ENCODE results near the gene GLB1L2.

GLB1L2 gene

GRCh38 chr11:134373591-134374052 lies 41.8 kb downstream of the GLB1L2 start:
- no peak for TF ChIP-seq POLR2A (IDR thresholded peaks at IDR 0.05; ENCODE audit: low read length)
- TF ChIP-seq GATA1 (IDR thresholded peaks at IDR 0.05; ENCODE audit: low read depth, low read length) = no peak
- DNase-seq = no peak

GRCh38 chr11:134374171-134374570 lies 42.4 kb downstream of the GLB1L2 start:
- no peak for TF ChIP-seq POLR2A (IDR thresholded peaks at IDR 0.05; ENCODE audit: low read length)
- no peak for TF ChIP-seq GATA1 (IDR thresholded peaks at IDR 0.05; ENCODE audit: low read depth, low read length)
- no peak for DNase-seq

DNA sequence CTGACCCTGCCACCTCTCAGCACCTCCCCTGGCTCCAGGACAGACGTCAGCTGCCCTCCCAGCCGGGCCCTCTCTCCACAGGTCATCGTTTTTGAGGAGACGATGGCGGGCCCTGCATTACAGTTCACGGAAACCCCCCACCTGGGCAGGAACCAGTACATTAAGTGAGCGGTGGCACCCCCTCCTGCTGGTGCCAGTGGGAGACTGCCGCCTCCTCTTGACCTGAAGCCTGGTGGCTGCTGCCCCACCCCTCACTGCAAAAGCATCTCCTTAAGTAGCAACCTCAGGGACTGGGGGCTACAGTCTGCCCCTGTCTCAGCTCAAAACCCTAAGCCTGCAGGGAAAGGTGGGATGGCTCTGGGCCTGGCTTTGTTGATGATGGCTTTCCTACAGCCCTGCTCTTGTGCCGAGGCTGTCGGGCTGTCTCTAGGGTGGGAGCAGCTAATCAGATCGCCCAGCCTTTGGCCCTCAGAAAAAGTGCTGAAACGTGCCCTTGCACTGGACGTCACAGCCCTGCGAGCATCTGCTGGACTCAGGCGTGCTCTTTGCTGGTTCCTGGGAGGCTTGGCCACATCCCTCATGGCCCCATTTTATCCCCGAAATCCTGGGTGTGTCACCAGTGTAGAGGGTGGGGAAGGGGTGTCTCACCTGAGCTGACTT lies 43.2 kb downstream of the GLB1L2 start:
- TF ChIP-seq POLR2A (IDR thresholded peaks at IDR 0.05; ENCODE audit: low read length) = no peak
- DNase-seq = no peak

DNA sequence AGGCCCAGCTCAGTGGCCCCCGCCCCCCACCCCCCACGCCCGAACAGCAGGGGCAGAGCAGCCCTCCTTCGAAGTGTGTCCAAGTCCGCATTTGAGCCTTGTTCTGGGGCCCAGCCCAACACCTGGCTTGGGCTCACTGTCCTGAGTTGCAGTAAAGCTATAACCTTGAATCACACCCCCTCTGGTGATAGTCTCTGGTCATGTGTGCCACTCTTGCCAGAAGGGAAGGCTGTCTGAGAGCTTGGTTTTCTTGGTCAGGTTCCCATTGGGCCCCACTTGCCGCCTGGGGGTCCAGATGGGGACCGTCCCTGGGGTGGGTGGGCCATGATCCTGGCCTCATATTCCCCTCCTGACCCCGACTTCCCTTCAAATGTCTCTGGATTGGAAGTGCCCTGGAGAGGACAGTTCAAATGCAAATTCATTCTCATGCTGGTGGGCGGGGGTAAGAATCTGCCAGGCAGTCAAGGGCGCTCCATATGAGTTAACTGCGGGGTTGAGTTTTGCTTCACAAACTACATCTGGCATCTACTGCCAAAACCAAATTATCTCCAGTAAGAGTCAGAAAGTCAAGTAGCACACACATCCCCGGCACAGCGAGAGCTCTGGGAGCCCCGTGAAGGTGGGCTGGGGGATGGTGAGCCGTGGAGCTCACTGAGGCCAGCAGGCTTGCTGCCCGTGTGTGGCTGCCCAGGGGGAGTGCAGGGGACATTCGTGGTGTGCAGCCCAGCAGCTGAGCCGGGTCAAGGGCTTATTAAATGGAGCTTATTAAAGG lies 44.5 kb downstream of the GLB1L2 start:
- TF ChIP-seq GATA1 (IDR thresholded peaks at IDR 0.05; ENCODE audit: low read depth, low read length) (no peak), POLR2A (IDR thresholded peaks at IDR 0.05; ENCODE audit: low read length) (no peak)
- no peak for DNase-seq

GRCh38 chr11:134377876-134378275 lies 46.1 kb downstream of the GLB1L2 start:
- no peak for TF ChIP-seq POLR2A (IDR thresholded peaks at IDR 0.05; ENCODE audit: low read length)
- TF ChIP-seq GATA1 (IDR thresholded peaks at IDR 0.05; ENCODE audit: low read depth, low read length) = no peak
- no peak for DNase-seq

GRCh38 chr11:134379241-134379640 lies 47.5 kb downstream of the GLB1L2 start:
- TF ChIP-seq GATA1 (IDR thresholded peaks at IDR 0.05; ENCODE audit: low read depth, low read length) = no peak
- TF ChIP-seq POLR2A (IDR thresholded peaks at IDR 0.05; ENCODE audit: low read length) = no peak

GRCh38 chr11:134380229-134380628 lies 48.4 kb downstream of the GLB1L2 start:
- no peak for DNase-seq
- TF ChIP-seq GATA1 (IDR thresholded peaks at IDR 0.05; ENCODE audit: low read depth, low read length) (no peak), POLR2A (IDR thresholded peaks at IDR 0.05; ENCODE audit: low read length) (no peak)

More at GRCh38 chr11:134379241-134379640, 47.5 kb downstream of the GLB1L2 start:
- DNase-seq = no peak

GRCh38 chr11:134380785-134381184 lies 49.0 kb downstream of the GLB1L2 start:
- DNase-seq = no peak
- TF ChIP-seq POLR2A (IDR thresholded peaks at IDR 0.05; ENCODE audit: low read length) (no peak), GATA1 (IDR thresholded peaks at IDR 0.05; ENCODE audit: low read depth, low read length) (no peak)

DNA sequence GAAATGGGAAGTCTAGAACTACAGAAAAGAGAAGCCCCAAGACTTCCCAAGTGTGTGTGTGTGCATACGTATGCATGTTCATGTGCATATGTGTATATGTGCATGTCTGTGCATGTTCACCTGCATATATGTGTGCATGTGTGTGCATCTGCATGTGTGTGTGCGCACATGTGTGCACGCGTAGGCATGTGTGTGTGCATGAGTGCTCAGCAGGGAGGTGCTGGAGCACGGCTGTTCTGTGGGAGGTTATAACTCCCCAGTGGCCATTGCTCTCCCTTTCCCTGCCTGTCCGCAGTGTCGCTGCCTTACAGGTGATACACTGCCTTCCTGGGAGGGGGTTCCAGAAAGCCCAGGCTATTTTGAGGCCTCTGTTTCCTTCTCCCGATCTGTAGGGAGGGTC lies 50.5 kb downstream of the GLB1L2 start:
- DNase-seq = no peak
- TF ChIP-seq GATA1 (IDR thresholded peaks at IDR 0.05; ENCODE audit: low read depth, low read length) = no peak

DNA sequence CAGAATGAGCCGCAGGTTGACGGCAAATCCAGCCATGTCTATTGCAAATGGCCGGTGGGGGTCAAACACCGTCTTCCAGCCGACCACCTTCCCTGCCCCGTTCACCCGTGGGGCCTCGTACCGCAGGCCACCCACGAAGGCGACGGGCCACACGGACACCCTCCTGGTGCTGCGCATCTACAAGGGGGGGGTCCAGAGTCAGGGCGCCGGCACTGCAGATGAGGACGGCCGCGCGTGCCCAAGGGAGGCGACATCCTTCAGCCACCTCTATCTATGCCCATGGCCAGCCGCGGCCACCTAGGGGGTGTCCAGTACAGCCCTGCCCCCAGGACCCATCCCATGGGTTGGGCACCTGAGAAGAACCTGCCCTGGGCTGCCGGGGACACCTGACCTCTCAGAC lies 51.0 kb downstream of the GLB1L2 start:
- no peak for DNase-seq
- no peak for TF ChIP-seq POLR2A (IDR thresholded peaks at IDR 0.05; ENCODE audit: low read length)
- TF ChIP-seq GATA1 (IDR thresholded peaks at IDR 0.05; ENCODE audit: low read depth, low read length) = no peak

DNA sequence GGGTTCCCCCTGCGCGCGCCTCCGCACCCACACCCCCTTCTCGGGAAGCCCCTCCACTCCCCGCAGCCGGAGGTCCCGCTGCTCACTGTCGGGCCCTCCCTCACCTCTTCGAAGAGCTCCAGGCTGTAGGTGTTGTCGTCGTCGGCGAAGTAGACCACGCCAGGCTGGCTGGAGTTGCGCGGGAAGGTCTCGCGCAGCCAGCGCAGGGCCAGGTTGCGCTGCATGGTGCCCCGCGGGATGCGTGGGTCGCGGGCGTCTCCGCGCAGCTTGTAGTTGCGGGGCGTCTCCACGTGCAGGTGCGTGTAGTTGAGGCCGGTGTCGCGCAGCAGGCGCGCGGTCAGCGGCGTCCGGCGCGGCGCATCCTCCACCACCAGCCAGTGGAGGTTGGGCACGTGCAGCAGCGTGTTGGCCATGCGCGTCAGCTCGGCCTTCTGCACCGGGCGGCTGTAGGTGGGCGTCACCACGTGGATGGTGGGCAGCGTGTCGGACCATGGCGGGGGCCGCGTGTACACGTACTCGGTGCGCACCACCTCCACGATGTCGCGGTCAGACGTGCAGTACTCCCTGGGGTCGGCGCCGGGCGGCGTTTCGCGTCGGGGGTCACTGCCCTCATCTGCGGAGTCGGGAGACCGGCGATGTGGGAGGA lies 51.9 kb downstream of the GLB1L2 start:
- TF ChIP-seq GATA1 (IDR thresholded peaks at IDR 0.05; ENCODE audit: low read depth, low read length) (no peak), POLR2A (IDR thresholded peaks at IDR 0.05; ENCODE audit: low read length) (no peak)
- no peak for DNase-seq

DNA sequence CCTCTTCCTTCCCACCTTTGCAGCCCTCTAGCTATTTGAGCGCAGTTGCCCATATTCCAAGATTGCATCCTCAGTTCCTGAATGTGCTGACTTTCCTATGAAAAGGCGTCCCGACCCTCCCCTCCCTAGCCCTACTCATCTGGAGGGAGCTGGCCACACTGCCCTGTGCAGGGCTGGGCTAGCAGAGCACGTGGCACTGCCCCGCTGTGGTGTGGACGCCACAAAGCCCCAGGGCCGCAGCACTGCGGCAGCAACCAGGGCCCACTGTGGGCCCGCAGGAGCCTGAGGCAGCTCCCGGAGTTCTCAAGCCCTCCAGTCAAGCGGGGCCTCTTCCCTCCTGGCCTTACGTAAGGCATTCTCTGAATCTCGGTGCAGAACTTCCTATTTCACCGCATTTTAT lies 52.6 kb downstream of the GLB1L2 start:
- DNase-seq = no peak
- no peak for TF ChIP-seq GATA1 (IDR thresholded peaks at IDR 0.05; ENCODE audit: low read depth, low read length)
- no peak for TF ChIP-seq POLR2A (IDR thresholded peaks at IDR 0.05; ENCODE audit: low read length)

DNA sequence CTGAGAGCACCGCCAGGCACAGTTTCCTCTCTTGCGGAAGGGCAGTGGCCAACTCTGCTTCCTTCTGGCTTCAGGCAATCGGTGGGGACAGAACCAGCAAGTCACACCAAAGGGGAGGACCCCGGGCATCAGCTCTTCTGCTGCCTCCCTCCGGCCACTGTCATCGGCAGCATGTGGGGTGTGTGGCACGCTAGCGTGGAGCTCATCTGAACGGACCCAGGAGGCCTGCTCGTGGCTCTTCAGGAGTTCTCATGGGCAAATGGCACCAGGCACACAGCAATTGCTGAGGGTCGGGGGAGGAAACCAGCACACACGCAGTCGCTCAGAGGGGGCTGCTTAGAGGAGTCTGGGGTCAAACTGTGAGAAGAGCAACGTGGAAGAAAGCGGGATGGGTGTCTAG lies 53.4 kb downstream of the GLB1L2 start:
- TF ChIP-seq GATA1 (IDR thresholded peaks at IDR 0.05; ENCODE audit: low read depth, low read length) (no peak), POLR2A (IDR thresholded peaks at IDR 0.05; ENCODE audit: low read length) (no peak)
- DNase-seq = no peak

DNA sequence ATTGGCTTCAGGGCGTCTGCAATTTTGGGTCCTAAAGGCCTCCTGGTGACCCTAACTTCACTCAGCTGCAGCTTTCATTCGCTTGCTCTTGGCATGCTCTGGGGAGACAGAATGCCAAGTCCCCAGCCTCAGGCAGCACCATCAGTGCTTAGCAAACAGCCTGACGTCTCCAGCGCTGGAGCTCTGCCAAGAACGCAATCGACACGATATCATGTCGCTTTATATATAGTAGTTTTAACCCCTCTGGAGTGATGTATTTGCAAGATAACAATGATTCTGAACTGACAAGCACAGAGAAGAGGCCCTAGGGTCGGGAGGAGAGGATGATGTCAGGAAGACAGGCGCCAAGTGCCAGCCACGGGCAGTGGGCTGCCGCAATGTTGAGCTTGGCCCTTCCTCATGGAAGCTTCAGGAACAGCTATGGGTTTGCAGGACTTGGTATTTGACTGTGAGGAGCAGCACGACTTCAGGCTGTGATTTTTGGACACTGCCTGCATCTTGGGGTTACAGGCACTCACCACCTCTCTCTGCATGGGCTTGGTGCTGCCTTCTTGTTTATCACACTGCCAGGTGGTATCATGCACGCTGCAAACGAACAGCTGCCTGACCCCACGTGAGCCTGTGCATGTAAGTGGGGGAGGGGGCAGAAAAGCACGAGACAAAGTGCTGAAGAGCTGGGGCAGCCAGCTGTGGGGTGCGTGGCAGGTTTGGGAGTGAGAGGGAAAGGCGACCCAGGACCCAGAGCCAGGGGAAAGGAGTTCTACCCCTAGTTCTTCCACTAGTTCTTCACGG lies 54.2 kb downstream of the GLB1L2 start:
- no peak for DNase-seq
- no peak for TF ChIP-seq GATA1 (IDR thresholded peaks at IDR 0.05; ENCODE audit: low read depth, low read length)
